Ureter (tissue), 1 donor: ENCODE measurements around the gene GSKIP. TPM values are rescaled to one million over a fixed set of nuclear protein-coding genes. Genes with fewer than 3 reads are reported as not detected.
"Not testable (repeated sequence)": the region's sequence is repeated elsewhere in the genome, so short reads cannot be mapped to it uniquely, and the experiment has no call there.

Experiments
- DNase-seq: peaks from one replicate; pipeline ENCODE4 v3.0.0-alpha.2; 2020; ENCODE audit warnings: low spot score
- total RNA-seq: library from RNA; stranded (reverse); gene quantifications from one replicate; pipeline ENCODE4 v1.2.4, GENCODE V29; 2023
- donor health status: DM: yes; HTN: yes; CAD: no.

GSKIP gene
- 15.6 TPM for total RNA-seq

- peak; percentile 95 for DNase-seq
Observed at GRCh38 chr14:96362965-96363750, at the start of gene GSKIP, which contains the start of gene ATG2B. TSS of gene GSKIP (plus strand) at chr14:96363526. CDS start at chr14:96382248, 18,722 bp downstream. TSS of gene ATG2B (minus strand) at chr14:96363341. CDS start at chr14:96362976, 365 bp downstream.

- DNase-seq = no peak
Observed at GRCh38 chr14:96316087-96316486, 47.2 kb upstream of the GSKIP start.

- no peak for DNase-seq
Observed at GRCh38 chr14:96318836-96319235, 44.5 kb upstream of the GSKIP start.

GRCh38 chr14:96320605-96321004 lies 42.7 kb upstream of the GSKIP start:
- no peak for DNase-seq

- no peak for DNase-seq
Observed at GRCh38 chr14:96324219-96324618, 39.1 kb upstream of the GSKIP start.

GRCh38 chr14:96338551-96338950 lies 24.8 kb upstream of the GSKIP start:
- no peak for DNase-seq

- DNase-seq = no peak
Observed at GRCh38 chr14:96341323-96341722, 22.0 kb upstream of the GSKIP start.

GRCh38 chr14:96345669-96346068 lies 17.7 kb upstream of the GSKIP start:
- no peak for DNase-seq

GRCh38 chr14:96347957-96348356 lies 15.4 kb upstream of the GSKIP start:
- DNase-seq = not testable (repeated sequence)

- no peak for DNase-seq
Observed at GRCh38 chr14:96349286-96350075, 13.8 kb upstream of the GSKIP start.

- no peak for DNase-seq
Observed at GRCh38 chr14:96351986-96352385, 11.3 kb upstream of the GSKIP start.

- DNase-seq = no peak
Observed at GRCh38 chr14:96352708-96353107, 10.6 kb upstream of the GSKIP start.

- no peak for DNase-seq
Observed at GRCh38 chr14:96354246-96354645, 9.1 kb upstream of the GSKIP start.

GRCh38 chr14:96357216-96357615 lies 6.1 kb upstream of the GSKIP start:
- no peak for DNase-seq

- no peak for DNase-seq
Observed at GRCh38 chr14:96359959-96360358, 3.4 kb upstream of the GSKIP start.

GRCh38 chr14:96362071-96362964 lies 1.0 kb upstream of the GSKIP start:
- peak; percentile 57 for DNase-seq

GRCh38 chr14:96363751-96364336 lies 518 bp downstream of the GSKIP start:
- peak; percentile 52 for DNase-seq

- no peak for DNase-seq
Observed at GRCh38 chr14:96364962-96365361, 1.6 kb downstream of the GSKIP start.

- DNase-seq = no peak
Observed at GRCh38 chr14:96368534-96368933, 5.2 kb downstream of the GSKIP start.

GRCh38 chr14:96370528-96370927 lies 7.2 kb downstream of the GSKIP start:
- no peak for DNase-seq

GRCh38 chr14:96373538-96373937 lies 10.2 kb downstream of the GSKIP start:
- DNase-seq = no peak
